PC-9 (cell line): ENCODE results near the gene NLGN1. TPM values are rescaled to one million over a fixed set of nuclear protein-coding genes. Genes with fewer than 3 reads are reported as not detected.
"Not testable (repeated sequence)": the region's sequence is repeated elsewhere in the genome, so short reads cannot be mapped to it uniquely, and the experiment has no call there.

ENCODE experiments used
- BruUV-seq: library from RNA; stranded (reverse); fragments of 400-500 nt; replicated peaks from 2 replicates; lab custom pipeline; 2021; lab: Mats Ljungman, UMichigan
- CTCF ChIA-PET: fragments of 300-600 bp; sonication (Branson Sonifier 250); formaldehyde crosslinking; loops from one replicate; lab custom pipeline; 2022; ENCODE audit warnings: antibody characterized with exemption; lab: Charles Lee
- POLR2A ChIA-PET: fragments of 300-600 bp; sonication (Branson Sonifier 250); formaldehyde crosslinking; loops from one replicate; lab custom pipeline; 2022; ENCODE audit warnings: antibody characterized with exemption; ENCODE audit not compliant: unreplicated experiment; lab: Charles Lee
- DNase-seq, 2 experiments: peaks; one replicate each; pipeline versions ENCODE4 v3.0.0 to v3.0.0-alpha.2; 2015 to 2022; ENCODE audit warnings: mixed read lengths in 1 of 2
- H2AFZ ChIP-seq: fragments of 200-600 bp; sonication (generic); 2 replicates; pipeline ENCODE4 v1.8.1; 2017; ENCODE audit warnings: antibody characterized with exemption
- H3F3A ChIP-seq: fragments of 200-600 bp; sonication (generic); 2 replicates; pipeline ENCODE4 v1.8.1; 2017; ENCODE audit warnings: antibody characterized with exemption, mild to moderate bottlenecking, low read depth; ENCODE audit not compliant: insufficient read depth
- H3K27ac ChIP-seq: fragments of 200-600 bp; sonication (generic); 2 replicates; pipeline ENCODE4 v1.6.1; 2016; ENCODE audit warnings: mixed run types
- H3K27me3 ChIP-seq: fragments of 200-600 bp; sonication (generic); 2 replicates; pipeline ENCODE4 v1.6.1; 2016; ENCODE audit warnings: low read depth, mixed run types; ENCODE audit not compliant: insufficient read depth
- H3K36me3 ChIP-seq: fragments of 200-600 bp; sonication (generic); 2 replicates; pipeline ENCODE4 v1.6.1; 2016; ENCODE audit warnings: low read depth, mixed run types
- H3K4me1 ChIP-seq: fragments of 200-600 bp; sonication (generic); replicated peaks from 2 replicates; pipeline ENCODE4 v1.6.1; 2016; ENCODE audit warnings: mixed run types; ENCODE audit not compliant: insufficient read depth
- H3K4me2 ChIP-seq: fragments of 200-600 bp; sonication (generic); 2 replicates; pipeline ENCODE4 v1.6.1; 2017; ENCODE audit warnings: mixed run types
- H3K4me3 ChIP-seq: fragments of 200-600 bp; sonication (generic); 2 replicates; pipeline ENCODE4 v1.6.1; 2016; ENCODE audit warnings: mixed run types
- H3K79me2 ChIP-seq: fragments of 200-600 bp; sonication (generic); 2 replicates; pipeline ENCODE4 v1.6.1; 2017; ENCODE audit warnings: low read depth, mixed run types
- H3K9me2 ChIP-seq: fragments of 200-600 bp; sonication (generic); 2 replicates; pipeline ENCODE4 v1.8.1; 2017; ENCODE audit warnings: mild to moderate bottlenecking; ENCODE audit not compliant: insufficient read depth
- H3K9me3 ChIP-seq: fragments of 200-600 bp; sonication (generic); 2 replicates; pipeline ENCODE4 v1.8.1; 2016; ENCODE audit warnings: low read depth; ENCODE audit not compliant: insufficient read depth
- H4K20me1 ChIP-seq: fragments of 200-600 bp; sonication (generic); 2 replicates; pipeline ENCODE4 v1.8.1; 2017; ENCODE audit not compliant: insufficient read depth
- CTCF ChIP-seq: fragments of 200-600 bp; sonication (generic); conservative IDR thresholded peaks from 2 replicates; pipeline ENCODE4 v1.6.1; 2017; ENCODE audit warnings: mixed run types, antibody characterized with exemption, mild to moderate bottlenecking, moderate library complexity
- EZH2 ChIP-seq: fragments of 200-600 bp; sonication (generic); IDR thresholded peaks from 2 replicates; pipeline ENCODE4 v1.8.0; 2017; ENCODE audit warnings: antibody characterized with exemption, low read depth
- intact Hi-C: fragments of 100-400 bp; cut with micrococcal nuclease; formaldehyde crosslinking; loops from one replicate; pipeline ENCODE4 v1.10.0; 2022; ENCODE audit not compliant: unreplicated experiment
- total RNA-seq: library from RNA; stranded (reverse); gene quantifications from 2 replicates; pipeline ENCODE4 v1.2.3, GENCODE V29; 2021

NLGN1 gene
- total RNA-seq, 1 experiment from 2014 or later, result 1.4 TPM

- no peaks in the 10 kb centered on the region for H3F3A ChIP-seq
- H3K36me3 ChIP-seq, result no peaks in the 10 kb centered on the region
- CTCF ChIA-PET, result interaction anchor here (0.6 to 0.7 kb wide), 2 partner anchors 122 to 212 kb away, joined by 3 read pairs; no protein-coding TSS in a partner anchor
- intact Hi-C loops, result no loop called here
- BruUV-seq, result no TSS peak
- H3K4me3 ChIP-seq, result no peak overlapping the region
- no peaks in the 10 kb centered on the region for H4K20me1 ChIP-seq
- POLR2A ChIA-PET, result no interaction called here
- H3K27me3 ChIP-seq, result no peaks in the 10 kb centered on the region
- H3K4me2 ChIP-seq, result no peak overlapping the region
- no peaks in the 10 kb centered on the region; the same call in 1 of the 2 replicates for H3K9me3 ChIP-seq
- H3K79me2 ChIP-seq, result no peaks in the 10 kb centered on the region
- no peak for DNase-seq
- H3K9me2 ChIP-seq, result 0 out of 2 replicates have a peak, but pooled peaks cover 3% of the 10 kb centered on the region
- no peak overlapping the region for H2AFZ ChIP-seq
- H3K27ac ChIP-seq, result no peak overlapping the region
- TF ChIP-seq CTCF, result no peak
- TF ChIP-seq EZH2, result no peak
- H3K4me1 ChIP-seq, result no peaks in the 10 kb centered on the region
These were observed 33.0 kb downstream of the NLGN1 start for GRCh38 chr3:173430576-173430975.

GRCh38 chr3:173439004-173439403, 41.5 kb downstream of the NLGN1 start:
- Histone ChIP-seq H3K27ac (no peak overlapping the region), H3F3A (no peaks in the 10 kb centered on the region), H3K36me3 (no peaks in the 10 kb centered on the region), H3K9me2 (peaks cover 3% of the 10 kb centered on the region; the same call in 1 of the 2 replicates), H3K9me3 (no peaks in the 10 kb centered on the region), H4K20me1 (no peaks in the 10 kb centered on the region), H2AFZ (no peak overlapping the region), H3K4me1 (no peaks in the 10 kb centered on the region), H3K4me3 (no peak overlapping the region), H3K4me2 (no peak overlapping the region), H3K79me2 (no peaks in the 10 kb centered on the region), H3K27me3 (no peaks in the 10 kb centered on the region)
- CTCF ChIA-PET, result no interaction called here
- no TSS peak for BruUV-seq
- DNase-seq, result no peak
- TF ChIP-seq CTCF (no peak), EZH2 (no peak)
- intact Hi-C loops, result no loop called here
- POLR2A ChIA-PET, result no interaction called here

DNA sequence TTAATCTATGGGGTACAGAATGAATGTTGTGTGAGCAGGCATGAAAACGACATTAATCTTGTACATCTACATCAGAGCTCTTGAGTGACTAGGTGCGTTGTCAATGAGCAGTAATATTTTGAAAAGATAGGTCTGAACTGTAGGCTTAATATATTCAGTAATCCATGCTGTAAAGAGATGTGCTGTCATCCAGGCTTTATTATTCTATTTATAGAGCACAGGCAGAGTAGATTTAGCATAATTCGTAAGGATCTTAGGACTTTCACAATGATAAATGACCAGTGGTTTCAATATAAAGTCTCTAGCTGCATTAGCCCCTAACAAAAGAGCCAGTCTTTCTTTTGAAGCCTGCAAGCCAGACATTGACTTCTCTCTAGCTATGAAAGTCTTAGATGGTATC, 43.0 kb downstream of the NLGN1 start:
- no peaks in the 10 kb centered on the region for H3K9me3 ChIP-seq
- TF ChIP-seq CTCF (no peak), EZH2 (no peak)
- POLR2A ChIA-PET, result no interaction called here
- no peak for DNase-seq
- H3K4me2 ChIP-seq, result no peak overlapping the region
- H4K20me1 ChIP-seq, result no peaks in the 10 kb centered on the region
- peaks cover 3% of the 10 kb centered on the region; the same call in 1 of the 2 replicates for H3K9me2 ChIP-seq
- H3K4me1 ChIP-seq, result no peaks in the 10 kb centered on the region
- no peaks in the 10 kb centered on the region for H3K27me3 ChIP-seq
- no peak overlapping the region for H2AFZ ChIP-seq
- H3K36me3 ChIP-seq, result no peaks in the 10 kb centered on the region
- no peak overlapping the region for H3K27ac ChIP-seq
- H3K4me3 ChIP-seq, result no peak overlapping the region
- intact Hi-C loops, result no loop called here
- no TSS peak for BruUV-seq
- H3K79me2 ChIP-seq, result no peaks in the 10 kb centered on the region
- CTCF ChIA-PET, result no interaction called here
- H3F3A ChIP-seq, result no peaks in the 10 kb centered on the region

- H3K9me3 ChIP-seq, BruUV-seq, POLR2A ChIA-PET, H3F3A ChIP-seq, H3K27ac ChIP-seq, H3K27me3 ChIP-seq, CTCF ChIA-PET, H4K20me1 ChIP-seq, intact Hi-C loops, H3K36me3 ChIP-seq, H3K9me2 ChIP-seq, H3K79me2 ChIP-seq, H3K4me1 ChIP-seq: not testable (repeated sequence)
- Histone ChIP-seq H3K4me3 (peak overlapping the region; percentile 39; the same call in 1 of the 2 replicates), H2AFZ (peak overlapping the region; percentile 83), H3K4me2 (peak overlapping the region; percentile 64)
- DNase-seq, result peak in 1 of 2 experiments; percentile 56
These were observed 54.0 kb downstream of the NLGN1 start for GRCh38 chr3:173451561-173451960.
